NT2/D1 (cell line): ENCODE data around the gene UBE2J2.

Source experiments
- SUZ12 ChIP-seq: IDR thresholded peaks from 2 replicates; pipeline ENCODE4 v1.6.1; 2011; ENCODE audit not compliant: insufficient read length, insufficient read depth; ENCODE audit errors: extremely low read depth
- YY1 ChIP-seq: IDR thresholded peaks from 2 replicates; pipeline ENCODE4 v1.6.1; 2011; ENCODE audit not compliant: insufficient read length, insufficient read depth
- ZNF274 ChIP-seq: IDR thresholded peaks from 2 replicates; pipeline ENCODE4 v1.6.1; 2011; ENCODE audit warnings: mild to moderate bottlenecking, low read depth, low read length

DNA sequence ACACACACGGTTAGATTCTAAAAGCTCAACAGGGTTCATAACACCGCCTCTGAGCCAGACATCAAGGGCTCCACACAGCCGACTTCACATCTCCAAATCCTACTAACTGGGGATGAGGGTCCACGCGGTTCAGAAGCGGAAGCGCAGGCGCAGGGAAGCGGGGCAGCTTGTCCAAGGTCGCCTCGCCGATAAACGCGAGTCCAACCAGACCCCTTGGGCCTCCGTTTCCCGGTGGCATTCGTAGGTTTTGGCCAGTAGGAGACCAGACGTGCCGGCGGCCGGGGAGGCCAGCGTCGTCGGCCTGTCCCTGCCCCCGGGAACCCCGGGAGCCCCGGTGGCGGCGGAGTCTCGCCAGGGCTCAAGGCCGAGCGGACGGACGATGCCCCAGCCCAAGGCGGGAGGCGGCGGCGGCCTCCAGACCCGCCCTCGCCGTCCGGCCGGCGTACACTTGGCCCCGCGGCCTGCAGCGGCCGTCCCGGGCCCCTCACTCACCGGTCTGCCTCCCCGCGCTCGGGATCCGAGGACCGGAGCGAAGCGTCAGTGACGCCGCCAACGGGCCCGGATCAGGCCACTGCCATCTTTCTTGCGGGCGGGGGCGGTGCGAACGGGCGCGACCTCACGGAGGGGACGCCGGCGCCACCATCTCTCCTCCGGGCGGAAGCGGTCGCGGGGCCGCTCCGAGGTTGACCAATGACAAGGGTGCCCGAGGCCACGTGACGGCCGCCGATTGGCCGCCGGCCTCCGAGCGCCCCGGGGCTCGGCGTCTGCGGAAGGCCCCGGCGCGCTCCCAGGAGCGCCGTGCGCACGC is 42.0 kb downstream of the UBE2J2 start, which contains the start of gene SDF4:
- no peak for TF ChIP-seq ZNF274
- no peak for TF ChIP-seq SUZ12
- peak; percentile 93 for TF ChIP-seq YY1
